Tibial nerve (tissue), 3 donors: ENCODE results near the gene SIRPA.

ENCODE experiments used
- CTCF ChIP-seq, 5 experiments: fragments of 200-600 bp in 3 of 5; fragments of 450-650 bp in 2 of 5; sonication (generic) in 3 of 5; IDR thresholded peaks; one replicate each; pipeline ENCODE4 v1.5.1; 2016 to 2019; ENCODE audit warnings: antibody characterized with exemption in 5 of 5, mild to moderate bottlenecking in 3 of 5, moderate library complexity in 2 of 5
- POLR2A ChIP-seq, 2 donors: fragments of 450-650 bp; IDR thresholded peaks; one replicate each; pipeline ENCODE4 v1.6.1; 2017; ENCODE audit warnings: antibody characterized with exemption in 2 of 2, mild to moderate bottlenecking in 2 of 2, moderate library complexity in 2 of 2

GRCh38 chr20:1961374-1961773, 66.2 kb downstream of the SIRPA start:
- TF ChIP-seq CTCF (IDR thresholded peaks at IDR 0.05) (no peak), POLR2A (IDR thresholded peaks at IDR 0.05) (no peak)
